SU-DHL-6 (cell line): ENCODE measurements around the gene MMP17.
"Not testable (repeated sequence)": the region's sequence is repeated elsewhere in the genome, so short reads cannot be mapped to it uniquely, and the experiment has no call there.

ENCODE experiments used
- H2AFZ ChIP-seq: fragments of 200-600 bp; sonication (generic); 2 replicates; pipeline ENCODE4 v1.6.1; 2014; ENCODE audit warnings: low read depth, mild to moderate bottlenecking, moderate library complexity, mixed read lengths, antibody characterized with exemption, low read length; ENCODE audit not compliant: severe bottlenecking
- H3F3A ChIP-seq: fragments of 200-600 bp; shearing (Covaris generic); 2 replicates; pipeline ENCODE4 v1.6.0; 2016; ENCODE audit warnings: antibody characterized with exemption, mild to moderate bottlenecking; ENCODE audit not compliant: insufficient read depth
- H3K27ac ChIP-seq: fragments of 200-600 bp; sonication (generic); 2 replicates; pipeline ENCODE4 v1.5.1; 2016; ENCODE audit warnings: low read depth, mild to moderate bottlenecking, low read length, moderate library complexity, mixed read lengths
- H3K27me3 ChIP-seq: fragments of 200-600 bp; sonication (generic), shearing (Covaris generic); 2 replicates; pipeline ENCODE4 v1.6.0; 2014; ENCODE audit warnings: mild to moderate bottlenecking, low read length
- H3K36me3 ChIP-seq: fragments of 200-600 bp; sonication (generic); 2 replicates; pipeline ENCODE4 v1.6.1; 2014; ENCODE audit warnings: mild to moderate bottlenecking, low read length, mixed read lengths
- H3K4me2 ChIP-seq: fragments of 300-600, 200-600 bp; shearing (Covaris generic), sonication (generic); 2 replicates; pipeline ENCODE4 v1.6.0; 2014; ENCODE audit warnings: low read length, low read depth, mild to moderate bottlenecking; ENCODE audit not compliant: poor library complexity, severe bottlenecking
- H3K4me3 ChIP-seq: fragments of 200-600 bp; sonication (generic); 2 replicates; pipeline ENCODE4 v1.5.1; 2014; ENCODE audit warnings: antibody characterized with exemption, low read length, mild to moderate bottlenecking, mixed read lengths; ENCODE audit not compliant: insufficient read depth, poor library complexity, severe bottlenecking
- H3K79me2 ChIP-seq: fragments of 200-600 bp; sonication (generic); 2 replicates; pipeline ENCODE4 v1.6.1; 2014; ENCODE audit warnings: mild to moderate bottlenecking, low read length, moderate library complexity; ENCODE audit not compliant: insufficient read depth
- H3K9ac ChIP-seq: fragments of 200-600 bp; sonication (generic); 2 replicates; pipeline ENCODE4 v1.7.0; 2014; ENCODE audit warnings: mild to moderate bottlenecking, low read length
- H3K9me2 ChIP-seq: fragments of 200-600 bp; sonication (generic); replicated peaks from 2 replicates; pipeline ENCODE4 v1.6.1; 2014; ENCODE audit warnings: low read length; ENCODE audit not compliant: insufficient read depth
- H3K9me3 ChIP-seq: fragments of 200-600 bp; sonication (generic); 2 replicates; pipeline ENCODE4 v1.6.1; 2014; ENCODE audit warnings: low read length, mixed read lengths; ENCODE audit not compliant: insufficient read depth
- H4K20me1 ChIP-seq: fragments of 200-600 bp; sonication (generic); 2 replicates; pipeline ENCODE4 v1.6.1; 2014; ENCODE audit warnings: low read depth, mild to moderate bottlenecking, antibody characterized with exemption, low read length, moderate library complexity, mixed read lengths
- CTCF ChIP-seq: fragments of 200-600 bp; sonication (generic); IDR thresholded peaks from one replicate; pipeline ENCODE4 v1.5.1; 2017; ENCODE audit warnings: antibody characterized with exemption, mild to moderate bottlenecking, low read length, moderate library complexity; ENCODE audit not compliant: insufficient read depth, poor library complexity, severe bottlenecking
- EZH2phosphoT487 ChIP-seq: fragments of 200-600 bp; sonication (generic), shearing (Covaris generic); conservative IDR thresholded peaks from 2 replicates; pipeline ENCODE4 v1.6.1; 2018; ENCODE audit warnings: mild to moderate bottlenecking, antibody characterized with exemption, low read length, moderate library complexity, mixed read lengths

Gene MMP17

GRCh38 chr12:131878436-131878835, 50.2 kb downstream of the MMP17 start:
- not testable (repeated sequence) for H3K9ac ChIP-seq, H3F3A ChIP-seq, H2AFZ ChIP-seq, H3K9me2 ChIP-seq, H3K4me3 ChIP-seq, H3K4me2 ChIP-seq, H3K79me2 ChIP-seq, H3K36me3 ChIP-seq, H3K27me3 ChIP-seq, H3K9me3 ChIP-seq, H4K20me1 ChIP-seq, H3K27ac ChIP-seq

- Histone ChIP-seq H3K27me3 (no peaks in the 10 kb centered on the region), H3K27ac (no peak overlapping the region), H4K20me1 (no peaks in the 10 kb centered on the region), H3K9me2 (no peaks in the 10 kb centered on the region), H2AFZ (no peak overlapping the region), H3K36me3 (no peaks in the 10 kb centered on the region), H3K4me2 (no peak overlapping the region), H3K4me3 (no peak overlapping the region), H3F3A (no peaks in the 10 kb centered on the region), H3K9me3 (no peaks in the 10 kb centered on the region), H3K79me2 (no peaks in the 10 kb centered on the region), H3K9ac (no peak overlapping the region)
- TF ChIP-seq CTCF (no peak), EZH2phosphoT487 (no peak)
These were observed 54.8 kb downstream of the MMP17 start for GRCh38 chr12:131882804-131883520.

GRCh38 chr12:131883521-131883900, 55.3 kb downstream of the MMP17 start:
- Histone ChIP-seq H3K79me2 (no peaks in the 10 kb centered on the region), H3K4me3 (no peak overlapping the region), H4K20me1 (no peaks in the 10 kb centered on the region), H3F3A (no peaks in the 10 kb centered on the region), H3K27me3 (no peaks in the 10 kb centered on the region), H2AFZ (no peak overlapping the region), H3K9me3 (no peaks in the 10 kb centered on the region), H3K27ac (no peak overlapping the region), H3K4me2 (no peak overlapping the region), H3K9ac (no peak overlapping the region), H3K36me3 (no peaks in the 10 kb centered on the region), H3K9me2 (no peaks in the 10 kb centered on the region)
- TF ChIP-seq CTCF = no peak
- TF ChIP-seq EZH2phosphoT487 = no peak

- H3K27ac ChIP-seq, H3K79me2 ChIP-seq, H3K4me3 ChIP-seq, H3K9me2 ChIP-seq, H4K20me1 ChIP-seq, H3K36me3 ChIP-seq, H2AFZ ChIP-seq, H3F3A ChIP-seq, H3K4me2 ChIP-seq, H3K27me3 ChIP-seq, H3K9ac ChIP-seq, H3K9me3 ChIP-seq: not testable (repeated sequence)
These were observed 56.9 kb downstream of the MMP17 start for GRCh38 chr12:131885076-131885475.
